HEK293 (cell line): Measurements from ENCODE around the gene SLC35E2B.
"Not testable (repeated sequence)": the region's sequence is repeated elsewhere in the genome, so short reads cannot be mapped to it uniquely, and the experiment has no call there.

Experiments used
- CTCF ChIA-PET: fragments of 350-600 bp; formaldehyde crosslinking; extraction: SDS; loops from one replicate; lab custom pipeline; 2021; ENCODE audit warnings: antibody characterized with exemption; lab: Yijun Ruan, JAX
- POLR2A ChIA-PET: fragments of 300-600 bp; formaldehyde crosslinking; extraction: SDS; loops from one replicate; lab custom pipeline; 2020; ENCODE audit warnings: antibody characterized with exemption, inconsistent platforms; lab: Yijun Ruan, JAX
- H3K27ac ChIP-seq: fragments of 200-500 bp; sonication (Bioruptor generic); 2 replicates; pipeline ENCODE4 v1.5.1; 2014; ENCODE audit warnings: low read depth, low read length, control low read depth, inconsistent platforms; ENCODE audit errors: extremely low read depth
- H3K36me3 ChIP-seq, 2 experiments: fragments of 200-500 bp in 1 of 2; sonication (Bioruptor generic) in 1 of 2; 1 replicate in 1 of 2; 2 replicates in 1 of 2; pipeline ENCODE4 v1.5.1; 2014 to 2017; ENCODE audit warnings: inconsistent platforms in 2 of 2, low read length in 2 of 2; ENCODE audit not compliant: control insufficient read depth in 2 of 2, insufficient read depth in 1 of 2
- H3K4me1 ChIP-seq: fragments of 200-500 bp; sonication (Bioruptor generic); 2 replicates; pipeline ENCODE4 v1.5.1; 2014; ENCODE audit warnings: mild to moderate bottlenecking, low read length, inconsistent platforms; ENCODE audit not compliant: control insufficient read depth, insufficient read depth
- H3K4me3 ChIP-seq: 2 replicates; pipeline ENCODE4 v1.5.1; 2011; ENCODE audit warnings: low read depth, mild to moderate bottlenecking, control low read depth, low read length, moderate library complexity
- H3K9me3 ChIP-seq: fragments of 200-500 bp; sonication (Bioruptor generic); 2 replicates; pipeline ENCODE4 v1.5.1; 2014; ENCODE audit warnings: low read depth, low read length, inconsistent platforms; ENCODE audit not compliant: control insufficient read depth, insufficient read depth
- EGR2 ChIP-seq: fragments of 450-650 bp; formaldehyde crosslinking; IDR thresholded peaks from 2 replicates; pipeline ENCODE4 v1.5.1; 2016; ENCODE audit warnings: low read depth, missing biosample characterization, missing genetic modification characterization
- GLIS1 ChIP-seq: fragments of 450-650 bp; formaldehyde crosslinking; IDR thresholded peaks from 2 replicates; pipeline ENCODE4 v1.5.1; 2016; ENCODE audit warnings: missing biosample characterization, missing genetic modification characterization
- MYNN ChIP-seq: fragments of 450-650 bp; formaldehyde crosslinking; IDR thresholded peaks from 2 replicates; pipeline ENCODE4 v1.5.1; 2016; ENCODE audit warnings: missing biosample characterization, missing genetic modification characterization, borderline replicate concordance
- OSR2 ChIP-seq: fragments of 450-650 bp; formaldehyde crosslinking; IDR thresholded peaks from 2 replicates; pipeline ENCODE4 v1.5.1; 2016; ENCODE audit warnings: missing biosample characterization, missing genetic modification characterization
- PRDM4 ChIP-seq: fragments of 450-650 bp; formaldehyde crosslinking; IDR thresholded peaks from 2 replicates; pipeline ENCODE4 v1.5.1; 2017; ENCODE audit warnings: missing biosample characterization, missing genetic modification characterization
- SP7 ChIP-seq: fragments of 450-650 bp; formaldehyde crosslinking; IDR thresholded peaks from 2 replicates; pipeline ENCODE4 v1.5.1; 2016; ENCODE audit warnings: missing biosample characterization, missing genetic modification characterization
- TRIM28 ChIP-seq: IDR thresholded peaks from 2 replicates; pipeline ENCODE4 v1.6.1; 2011; ENCODE audit warnings: low read length, control low read depth, borderline replicate concordance
- ZBTB17 ChIP-seq: fragments of 450-650 bp; formaldehyde crosslinking; IDR thresholded peaks from 2 replicates; pipeline ENCODE4 v1.5.1; 2016; ENCODE audit warnings: missing biosample characterization, missing genetic modification characterization
- ZBTB26 ChIP-seq: fragments of 450-650 bp; formaldehyde crosslinking; optimal IDR thresholded peaks from 2 replicates; pipeline ENCODE3; 2016; ENCODE audit warnings: missing biosample characterization, mild to moderate bottlenecking, missing genetic modification characterization
- ZFP3 ChIP-seq: fragments of 450-650 bp; formaldehyde crosslinking; IDR thresholded peaks from 2 replicates; pipeline ENCODE4 v1.5.1; 2016; ENCODE audit warnings: low read depth, missing biosample characterization, missing genetic modification characterization
- ZNF133 ChIP-seq: fragments of 450-650 bp; formaldehyde crosslinking; IDR thresholded peaks from 2 replicates; pipeline ENCODE4 v1.5.1; 2016; ENCODE audit warnings: missing biosample characterization, missing genetic modification characterization
- ZNF146 ChIP-seq: fragments of 450-650 bp; formaldehyde crosslinking; IDR thresholded peaks from 2 replicates; pipeline ENCODE4 v1.5.1; 2016; ENCODE audit warnings: missing biosample characterization, missing genetic modification characterization
- ZNF155 ChIP-seq: fragments of 450-650 bp; formaldehyde crosslinking; IDR thresholded peaks from 2 replicates; pipeline ENCODE4 v1.5.1; 2016; ENCODE audit warnings: missing biosample characterization, missing genetic modification characterization
- ZNF157 ChIP-seq: fragments of 450-650 bp; formaldehyde crosslinking; IDR thresholded peaks from 2 replicates; pipeline ENCODE4 v1.5.1; 2016; ENCODE audit warnings: missing biosample characterization, missing genetic modification characterization
- ZNF274 ChIP-seq, 2 experiments: fragments of 200-500 bp in 1 of 2; fragments of 450-650 bp in 1 of 2; sonication (Bioruptor generic) in 1 of 2; formaldehyde crosslinking in 1 of 2; IDR thresholded peaks; 2 replicates each; pipeline versions ENCODE4 v1.5.1 to v1.6.1; 2014 to 2016; ENCODE audit warnings: borderline replicate concordance in 1 of 2, inconsistent platforms in 1 of 2, low read length in 1 of 2, missing biosample characterization in 1 of 2, missing genetic modification characterization in 1 of 2
- ZNF302 ChIP-seq: fragments of 450-650 bp; formaldehyde crosslinking; IDR thresholded peaks from 2 replicates; pipeline ENCODE4 v1.5.1; 2016; ENCODE audit warnings: missing biosample characterization, missing genetic modification characterization, low read depth
- ZNF324 ChIP-seq: fragments of 450-650 bp; formaldehyde crosslinking; IDR thresholded peaks from 2 replicates; pipeline ENCODE4 v1.5.1; 2016; ENCODE audit warnings: missing biosample characterization, missing genetic modification characterization
- ZNF37A ChIP-seq: fragments of 450-650 bp; IDR thresholded peaks from 2 replicates; pipeline ENCODE4 v1.5.1; 2018; ENCODE audit warnings: missing biosample characterization, missing genetic modification characterization
- ZNF501 ChIP-seq: fragments of 450-650 bp; formaldehyde crosslinking; IDR thresholded peaks from 2 replicates; pipeline ENCODE4 v1.5.1; 2016; ENCODE audit warnings: missing biosample characterization, missing genetic modification characterization
- ZNF530 ChIP-seq: fragments of 450-650 bp; formaldehyde crosslinking; IDR thresholded peaks from 2 replicates; pipeline ENCODE4 v1.5.1; 2016; ENCODE audit warnings: low read depth, missing biosample characterization, missing genetic modification characterization
- ZNF548 ChIP-seq: fragments of 450-650 bp; formaldehyde crosslinking; IDR thresholded peaks from 2 replicates; pipeline ENCODE4 v1.5.1; 2016; ENCODE audit warnings: missing biosample characterization, missing genetic modification characterization
- ZNF555 ChIP-seq: fragments of 450-650 bp; formaldehyde crosslinking; conservative IDR thresholded peaks from 2 replicates; pipeline ENCODE4 v1.5.1; 2017; ENCODE audit warnings: missing biosample characterization, mild to moderate bottlenecking, missing genetic modification characterization, inconsistent platforms
- ZNF558 ChIP-seq: fragments of 450-650 bp; formaldehyde crosslinking; IDR thresholded peaks from 2 replicates; pipeline ENCODE4 v1.5.1; 2016; ENCODE audit warnings: missing biosample characterization, missing genetic modification characterization
- ZNF585B ChIP-seq: fragments of 450-650 bp; formaldehyde crosslinking; IDR thresholded peaks from 2 replicates; pipeline ENCODE4 v1.5.1; 2016; ENCODE audit warnings: missing biosample characterization, missing genetic modification characterization
- ZNF624 ChIP-seq: fragments of 450-650 bp; formaldehyde crosslinking; IDR thresholded peaks from 2 replicates; pipeline ENCODE4 v1.5.1; 2017; ENCODE audit warnings: missing biosample characterization, missing genetic modification characterization
- ZNF670 ChIP-seq: fragments of 450-650 bp; formaldehyde crosslinking; IDR thresholded peaks from 2 replicates; pipeline ENCODE4 v1.5.1; 2016; ENCODE audit warnings: missing biosample characterization, missing genetic modification characterization, low read depth

SLC35E2B gene

GRCh38 chr1:1737675-1738590 is 45.3 kb upstream of the SLC35E2B start:
- H3K36me3 ChIP-seq, result peaks cover under 1 to 30% of the 10 kb centered on the region in 2 experiments; a peak in 2 of 3 replicates
- H3K4me3 ChIP-seq, POLR2A ChIA-PET, CTCF ChIA-PET, H3K9me3 ChIP-seq, H3K27ac ChIP-seq, H3K4me1 ChIP-seq: not testable (repeated sequence)

GRCh38 chr1:1732381-1732780 is 39.8 kb upstream of the SLC35E2B start:
- H3K4me1 ChIP-seq, result no peaks in the 10 kb centered on the region
- TF ChIP-seq ZNF548 (tag by site-specific recombination), result no peak
- no peak for TF ChIP-seq ZNF670 (tag by site-specific recombination)
- TF ChIP-seq PRDM4 (tag by site-specific recombination), result no peak
- TF ChIP-seq ZNF530 (tag by site-specific recombination), result no peak
- no peak for TF ChIP-seq ZBTB17 (tag by site-specific recombination)
- TF ChIP-seq ZNF585B (tag by site-specific recombination), result no peak
- TF ChIP-seq SP7 (tag by site-specific recombination), result no peak
- no peak for TF ChIP-seq ZNF155 (tag by site-specific recombination)
- no peak for TF ChIP-seq ZNF157 (tag by site-specific recombination)
- no peak for TF ChIP-seq ZNF558 (tag by site-specific recombination)
- TF ChIP-seq ZNF555 (tag by site-specific recombination), result no peak
- no peak for TF ChIP-seq ZNF501 (tag by site-specific recombination)
- H3K4me3 ChIP-seq, result no peak overlapping the region
- ChIA-PET POLR2A (interaction anchor here (0.7 kb wide), 1 partner anchor 45 kb away, joined by 4 read pairs; no protein-coding TSS in a partner anchor), CTCF (no interaction called here)
- H3K36me3 ChIP-seq, result peaks cover 17 to 41% of the 10 kb centered on the region in 2 experiments; a peak in 2 of 3 replicates
- no peaks in the 10 kb centered on the region for H3K9me3 ChIP-seq
- H3K27ac ChIP-seq, result no peak overlapping the region

- Histone ChIP-seq H3K27ac (no peak overlapping the region), H3K4me3 (no peak overlapping the region), H3K9me3 (no peaks in the 10 kb centered on the region), H3K36me3 (peaks cover 17 to 34% of the 10 kb centered on the region in 2 experiments; a peak in 2 of 3 replicates), H3K4me1 (no peaks in the 10 kb centered on the region)
- ChIA-PET CTCF (interaction anchor here (0.6 kb wide), 1 partner anchor 11 kb away, joined by 3 read pairs; no protein-coding TSS in a partner anchor), POLR2A (no interaction called here)
- TF ChIP-seq GLIS1 (tag by site-specific recombination), result peak; percentile 80
- no peak for TF ChIP-seq OSR2 (tag by site-specific recombination)
- no peak for TF ChIP-seq ZNF133
- no peak for TF ChIP-seq ZNF324
- no peak for TF ChIP-seq MYNN (tag by site-specific recombination)
- TF ChIP-seq ZNF37A (tag by site-specific recombination), result no peak
- TF ChIP-seq ZNF146 (tag by site-specific recombination), result no peak
- no peak for TF ChIP-seq TRIM28
- no peak for TF ChIP-seq ZNF274 (IDR thresholded peaks at IDR 0.05; ENCODE audit: low read length)
- TF ChIP-seq ZNF274 (tag by site-specific recombination; IDR thresholded peaks at IDR 0.05; ENCODE audit: borderline replicate concordance), result no peak
- peak; percentile 69 for TF ChIP-seq EGR2
- no peak for TF ChIP-seq ZFP3 (tag by site-specific recombination)
- TF ChIP-seq ZNF624 (tag by site-specific recombination), result no peak
- TF ChIP-seq ZBTB26, result no peak
- TF ChIP-seq PRDM4 (tag by site-specific recombination), result no peak
- no peak for TF ChIP-seq ZNF302 (tag by site-specific recombination)
Observed at GRCh38 chr1:1730870-1731269, 38.3 kb upstream of the SLC35E2B start.
